Measurements from ENCODE around the gene GLDC.

The GLDC gene

DNA sequence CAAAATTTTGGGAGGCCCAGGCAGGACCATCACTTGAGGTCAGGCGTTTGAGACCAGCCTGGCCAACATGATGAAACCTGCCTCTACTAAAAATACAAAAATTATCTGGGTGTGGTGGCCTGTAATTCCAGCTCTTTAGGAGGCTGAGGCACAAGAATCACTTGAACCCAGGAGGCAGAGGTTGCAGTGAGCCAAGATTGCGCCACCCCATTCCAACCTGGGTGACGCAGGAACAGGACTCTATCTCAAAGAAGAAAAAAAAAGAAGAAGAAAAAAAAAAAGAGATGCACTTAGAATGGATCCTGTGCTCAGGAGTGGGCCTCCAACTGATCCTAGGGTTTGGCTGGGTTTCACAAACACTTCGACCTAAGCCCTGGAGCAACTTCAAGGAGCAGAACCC is 45.1 kb downstream of the GLDC start:
- no peak overlapping the region for H3K27ac ChIP-seq
- ChIA-PET CTCF (interaction anchor here (0.6 kb wide), 1 partner anchor 492 kb away, joined by 6 read pairs; no protein-coding TSS in a partner anchor), POLR2A (ENCODE audit: low non-redundant PET) (no interaction called here)
- TF ChIP-seq, protein P1, sequence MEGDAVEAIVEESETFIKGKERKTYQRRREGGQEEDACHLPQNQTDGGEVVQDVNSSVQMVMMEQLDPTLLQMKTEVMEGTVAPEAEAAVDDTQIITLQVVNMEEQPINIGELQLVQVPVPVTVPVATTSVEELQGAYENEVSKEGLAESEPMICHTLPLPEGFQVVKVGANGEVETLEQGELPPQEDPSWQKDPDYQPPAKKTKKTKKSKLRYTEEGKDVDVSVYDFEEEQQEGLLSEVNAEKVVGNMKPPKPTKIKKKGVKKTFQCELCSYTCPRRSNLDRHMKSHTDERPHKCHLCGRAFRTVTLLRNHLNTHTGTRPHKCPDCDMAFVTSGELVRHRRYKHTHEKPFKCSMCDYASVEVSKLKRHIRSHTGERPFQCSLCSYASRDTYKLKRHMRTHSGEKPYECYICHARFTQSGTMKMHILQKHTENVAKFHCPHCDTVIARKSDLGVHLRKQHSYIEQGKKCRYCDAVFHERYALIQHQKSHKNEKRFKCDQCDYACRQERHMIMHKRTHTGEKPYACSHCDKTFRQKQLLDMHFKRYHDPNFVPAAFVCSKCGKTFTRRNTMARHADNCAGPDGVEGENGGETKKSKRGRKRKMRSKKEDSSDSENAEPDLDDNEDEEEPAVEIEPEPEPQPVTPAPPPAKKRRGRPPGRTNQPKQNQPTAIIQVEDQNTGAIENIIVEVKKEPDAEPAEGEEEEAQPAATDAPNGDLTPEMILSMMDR (conservative IDR thresholded peaks at IDR 0.05; ENCODE audit: low read depth), result no peak
- DNase-seq (ENCODE audit: low spot score), result no peak

DNA sequence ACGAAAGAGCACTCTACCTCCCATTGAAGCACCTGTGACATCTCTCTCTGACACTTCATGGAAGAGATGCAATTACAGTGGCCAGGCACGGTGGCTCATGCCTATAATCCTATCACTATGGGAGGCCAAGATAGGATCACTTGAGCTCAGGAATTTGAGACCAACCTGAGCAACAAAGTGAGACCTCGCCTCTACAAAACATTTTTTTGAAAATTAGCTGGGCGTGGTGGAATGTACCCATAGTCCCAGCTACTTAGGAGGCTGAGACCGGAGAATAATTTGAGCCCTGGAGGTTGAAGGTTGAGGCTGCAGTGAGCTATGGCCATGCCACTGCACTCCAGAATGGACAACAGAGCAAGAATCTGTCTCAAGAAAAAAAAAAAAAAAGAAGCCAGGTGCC is 45.5 kb downstream of the GLDC start:
- no peak overlapping the region for H3K27ac ChIP-seq
- ChIA-PET CTCF (no interaction called here), POLR2A (ENCODE audit: low non-redundant PET) (interaction anchor here (0.6 to 0.7 kb wide), 2 partner anchors 131 to 164 kb away, joined by 3 to 4 read pairs; no protein-coding TSS in a partner anchor)
- DNase-seq (ENCODE audit: low spot score), result no peak
- TF ChIP-seq, protein P1 (conservative IDR thresholded peaks at IDR 0.05; ENCODE audit: low read depth), result no peak

DNA sequence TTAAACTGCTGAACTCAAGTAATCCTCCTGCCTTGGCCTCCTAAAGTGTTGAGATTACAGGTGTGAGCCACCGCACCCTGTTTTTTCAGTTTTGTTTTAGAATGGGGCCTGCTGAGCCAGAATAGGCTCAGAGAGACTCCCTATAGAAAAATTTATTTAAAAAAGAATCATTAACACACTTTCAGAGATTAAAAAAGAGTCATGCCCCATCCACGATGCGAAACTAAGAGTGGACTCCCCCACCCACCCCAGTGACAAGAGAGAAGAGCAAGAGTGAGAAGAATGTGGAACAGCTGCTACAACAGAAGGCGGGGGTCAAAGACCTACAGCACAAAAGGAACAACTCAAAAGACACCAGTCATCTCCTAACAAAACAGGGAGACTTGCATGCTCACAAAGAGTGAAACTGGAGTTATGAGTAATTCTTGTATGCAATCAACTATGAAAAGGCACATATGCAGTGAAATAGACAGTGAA is 47.2 kb downstream of the GLDC start:
- POLR2A ChIA-PET (ENCODE audit: low non-redundant PET), result no interaction called here
- CTCF ChIA-PET, result no interaction called here
- H3K27ac ChIP-seq, result no peak overlapping the region
- TF ChIP-seq, protein P1 (conservative IDR thresholded peaks at IDR 0.05; ENCODE audit: low read depth), result no peak
- no peak for DNase-seq (ENCODE audit: low spot score)

DNA sequence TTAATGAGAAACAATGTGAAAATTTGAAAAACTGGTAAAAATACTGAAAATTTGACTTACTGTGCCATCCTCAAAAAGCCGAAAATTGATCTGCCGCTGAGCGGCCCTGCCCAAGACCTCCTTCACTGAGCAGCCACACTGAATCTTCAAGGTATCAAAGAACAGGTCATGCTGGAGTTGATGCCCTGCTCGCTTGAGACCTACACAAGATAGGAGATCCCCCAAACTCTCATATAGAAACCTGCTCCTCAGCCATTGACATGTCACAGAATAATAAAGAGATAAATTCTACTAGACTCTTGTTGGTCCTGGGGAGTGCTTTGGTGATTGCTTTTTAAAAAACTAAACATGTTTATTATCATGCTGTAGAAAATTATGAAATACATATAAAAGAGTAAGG is 52.7 kb downstream of the GLDC start:
- POLR2A ChIA-PET (ENCODE audit: low non-redundant PET), result no interaction called here

DNA sequence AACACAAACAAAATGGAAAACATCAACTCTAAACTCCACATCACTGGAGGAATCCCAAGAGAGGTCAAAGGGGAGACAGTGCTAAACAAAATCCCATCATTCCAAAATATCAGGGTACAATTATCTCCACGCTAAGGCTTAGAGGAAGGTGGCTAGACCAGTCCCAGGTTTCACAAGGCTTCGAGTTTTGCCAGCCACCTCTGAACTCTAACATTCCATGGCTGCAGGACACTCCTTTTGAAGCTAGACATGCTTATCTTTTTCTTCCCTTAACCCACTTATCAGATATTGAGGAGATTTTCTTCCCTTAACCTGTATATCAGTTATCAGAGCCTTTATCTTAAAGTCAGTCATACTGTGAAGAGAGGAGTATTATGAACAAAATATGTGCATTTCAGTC is 53.3 kb downstream of the GLDC start:
- POLR2A ChIA-PET (ENCODE audit: low non-redundant PET), result no interaction called here
- no peak overlapping the region for H3K27ac ChIP-seq

More for the DNA sequence above, 52.7 kb downstream of the GLDC start:
- TF ChIP-seq, protein P1 (conservative IDR thresholded peaks at IDR 0.05; ENCODE audit: low read depth), result no peak
- DNase-seq (ENCODE audit: low spot score), result no peak
- CTCF ChIA-PET, result no interaction called here
- no peak overlapping the region for H3K27ac ChIP-seq

DNA sequence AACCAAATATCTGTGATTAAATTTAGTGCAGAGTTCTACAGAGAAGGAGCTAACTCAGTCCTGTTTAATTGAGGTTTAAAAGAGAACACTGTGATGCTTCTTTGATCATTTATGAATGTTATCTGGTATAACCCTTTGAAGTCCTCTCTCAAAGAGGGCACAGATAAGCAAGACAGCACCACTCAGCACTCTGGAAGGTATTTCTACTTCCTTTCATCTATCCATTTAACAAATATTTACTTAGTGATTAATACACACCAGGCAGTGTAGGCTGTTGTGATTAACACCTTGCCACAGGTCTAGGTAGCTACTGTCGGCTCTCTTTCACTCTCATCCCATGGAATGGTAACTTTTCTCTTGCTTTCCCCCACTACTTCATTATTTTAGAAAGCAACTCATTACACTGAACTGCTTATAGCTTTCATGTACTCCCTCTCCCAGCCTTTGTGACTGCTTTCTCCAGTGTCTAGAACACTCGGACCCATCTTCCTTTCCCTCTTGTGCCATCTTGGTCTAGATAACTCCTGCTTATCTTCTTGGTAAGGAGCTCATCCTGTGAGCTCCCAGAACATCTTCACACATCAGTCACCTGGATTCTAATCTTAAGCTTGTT is 54.7 kb downstream of the GLDC start:
- TF ChIP-seq, protein P1 (conservative IDR thresholded peaks at IDR 0.05; ENCODE audit: low read depth), result no peak
- no peak overlapping the region for H3K27ac ChIP-seq
- CTCF ChIA-PET, result interaction anchor here (0.6 kb wide), 1 partner anchor 770 kb away, joined by 3 read pairs; no protein-coding TSS in a partner anchor
- DNase-seq (ENCODE audit: low spot score), result no peak
- POLR2A ChIA-PET (ENCODE audit: low non-redundant PET), result no interaction called here

More for the DNA sequence above, 53.3 kb downstream of the GLDC start:
- CTCF ChIA-PET, result no interaction called here
- TF ChIP-seq, protein P1 (conservative IDR thresholded peaks at IDR 0.05; ENCODE audit: low read depth), result no peak
- DNase-seq (ENCODE audit: low spot score), result no peak

Data from RWPE1 (cell line).